Measurements from ENCODE around the gene ZBTB45. TPM values are rescaled to one million over a fixed set of nuclear protein-coding genes. Genes with fewer than 3 reads are reported as not detected.
"Not testable (repeated sequence)": the region's sequence is repeated elsewhere in the genome, so short reads cannot be mapped to it uniquely, and the experiment has no call there.

The ZBTB45 gene
- total RNA-seq, 1 donor, result 6.9 TPM

DNA sequence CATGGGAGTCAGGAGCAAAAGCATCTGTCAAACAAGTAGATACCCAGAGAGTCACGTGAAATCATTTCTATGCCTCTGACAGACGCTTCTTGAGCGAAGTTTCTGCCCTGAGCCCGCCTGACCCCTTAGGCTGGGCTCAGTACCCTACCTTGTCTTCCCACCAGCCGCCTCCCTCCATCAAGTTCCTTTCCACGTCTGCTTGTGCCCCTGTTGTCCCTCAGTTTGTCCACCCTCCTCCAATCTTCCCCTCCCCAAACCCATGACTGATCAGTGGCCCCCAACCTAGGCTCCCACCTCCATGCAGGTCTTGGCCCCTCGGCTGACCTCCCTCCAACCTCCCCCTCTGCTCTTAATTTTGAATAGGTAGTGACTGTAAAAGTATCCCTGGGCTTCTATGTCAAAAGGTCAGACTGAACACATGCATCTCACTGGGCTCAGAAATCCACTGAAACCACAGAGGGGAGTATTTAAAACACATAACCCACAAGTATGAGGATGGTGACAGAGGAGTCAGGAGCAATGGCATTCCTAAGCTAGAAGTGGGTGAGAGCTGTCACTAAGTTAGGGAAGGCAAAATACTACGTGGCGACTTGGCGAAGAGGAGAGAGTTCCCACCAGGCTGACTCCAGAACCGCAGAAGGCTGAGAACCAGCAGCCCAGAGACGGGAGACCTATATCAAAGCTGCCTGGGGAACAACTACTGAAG, 45.2 kb downstream of the ZBTB45 start:
- peak overlapping the region; percentile 95 for H3K4me2 ChIP-seq (ENCODE audit: insufficient read depth, low read length)
- peaks cover 18% of the 10 kb centered on the region for H3K4me1 ChIP-seq (ENCODE audit: insufficient read depth, low read length)
- TF ChIP-seq CTCF (IDR thresholded peaks at IDR 0.05; ENCODE audit: extremely low read depth, low read depth, low read length), result no peak

GRCh38 chr19:58473775-58474174, 45.8 kb downstream of the ZBTB45 start:
- peak overlapping the region; percentile 96 for H3K27ac ChIP-seq (ENCODE audit: low read depth, low read length)
- peaks cover 13% of the 10 kb centered on the region for H3K79me2 ChIP-seq (ENCODE audit: insufficient read depth, low read length)
- no peak for TF ChIP-seq CTCF (IDR thresholded peaks at IDR 0.05; ENCODE audit: extremely low read depth, low read depth, low read length)

More for the DNA sequence above, 45.2 kb downstream of the ZBTB45 start:
- peak overlapping the region; percentile 80 for H3K4me3 ChIP-seq (ENCODE audit: insufficient read depth, low read length)
- H3K79me2 ChIP-seq (ENCODE audit: insufficient read depth, low read length), result peaks cover 6% of the 10 kb centered on the region
- H3K27me3 ChIP-seq (ENCODE audit: insufficient read depth, low read length), result no peaks in the 10 kb centered on the region
- DNase-seq (ENCODE audit: insufficient read length, low spot score, missing footprints), result peak; percentile 96
- H3K27ac ChIP-seq (ENCODE audit: low read depth, low read length), result peak overlapping the region; percentile 96
- no peaks in the 10 kb centered on the region for H3K9me3 ChIP-seq (ENCODE audit: low read depth, low read length)
- H3K36me3 ChIP-seq (ENCODE audit: insufficient read depth, low read length), result peaks cover 15% of the 10 kb centered on the region
- no peak overlapping the region for H2AFZ ChIP-seq (ENCODE audit: low read length)
- H4K20me1 ChIP-seq (ENCODE audit: insufficient read depth, low read length), result peaks cover 6% of the 10 kb centered on the region

GRCh38 chr19:58471736-58472135, 47.9 kb downstream of the ZBTB45 start:
- Histone ChIP-seq H3K79me2 (ENCODE audit: insufficient read depth, low read length) (peaks cover 28% of the 10 kb centered on the region), H3K4me1 (ENCODE audit: insufficient read depth, low read length) (peaks cover 16% of the 10 kb centered on the region), H4K20me1 (ENCODE audit: insufficient read depth, low read length) (peaks cover 20% of the 10 kb centered on the region), H3K27ac (ENCODE audit: low read depth, low read length) (no peak overlapping the region), H3K27me3 (ENCODE audit: insufficient read depth, low read length) (no peaks in the 10 kb centered on the region), H3K4me2 (ENCODE audit: insufficient read depth, low read length) (no peak overlapping the region), H3K36me3 (ENCODE audit: insufficient read depth, low read length) (peaks cover 15% of the 10 kb centered on the region), H2AFZ (ENCODE audit: low read length) (no peak overlapping the region), H3K4me3 (ENCODE audit: insufficient read depth, low read length) (no peak overlapping the region), H3K9me3 (ENCODE audit: low read depth, low read length) (no peaks in the 10 kb centered on the region)
- DNase-seq (ENCODE audit: insufficient read length, low spot score, missing footprints), result no peak
- no peak for TF ChIP-seq CTCF (IDR thresholded peaks at IDR 0.05; ENCODE audit: extremely low read depth, low read depth, low read length)

More at GRCh38 chr19:58473775-58474174, 45.8 kb downstream of the ZBTB45 start:
- Histone ChIP-seq H3K9me3 (ENCODE audit: low read depth, low read length) (no peaks in the 10 kb centered on the region), H3K36me3 (ENCODE audit: insufficient read depth, low read length) (peaks cover 15% of the 10 kb centered on the region), H3K4me3 (ENCODE audit: insufficient read depth, low read length) (no peak overlapping the region), H2AFZ (ENCODE audit: low read length) (no peak overlapping the region), H3K4me2 (ENCODE audit: insufficient read depth, low read length) (no peak overlapping the region), H3K27me3 (ENCODE audit: insufficient read depth, low read length) (no peaks in the 10 kb centered on the region), H3K4me1 (ENCODE audit: insufficient read depth, low read length) (peaks cover 18% of the 10 kb centered on the region), H4K20me1 (ENCODE audit: insufficient read depth, low read length) (peaks cover 12% of the 10 kb centered on the region)
- DNase-seq (ENCODE audit: insufficient read length, low spot score, missing footprints), result no peak

DNA sequence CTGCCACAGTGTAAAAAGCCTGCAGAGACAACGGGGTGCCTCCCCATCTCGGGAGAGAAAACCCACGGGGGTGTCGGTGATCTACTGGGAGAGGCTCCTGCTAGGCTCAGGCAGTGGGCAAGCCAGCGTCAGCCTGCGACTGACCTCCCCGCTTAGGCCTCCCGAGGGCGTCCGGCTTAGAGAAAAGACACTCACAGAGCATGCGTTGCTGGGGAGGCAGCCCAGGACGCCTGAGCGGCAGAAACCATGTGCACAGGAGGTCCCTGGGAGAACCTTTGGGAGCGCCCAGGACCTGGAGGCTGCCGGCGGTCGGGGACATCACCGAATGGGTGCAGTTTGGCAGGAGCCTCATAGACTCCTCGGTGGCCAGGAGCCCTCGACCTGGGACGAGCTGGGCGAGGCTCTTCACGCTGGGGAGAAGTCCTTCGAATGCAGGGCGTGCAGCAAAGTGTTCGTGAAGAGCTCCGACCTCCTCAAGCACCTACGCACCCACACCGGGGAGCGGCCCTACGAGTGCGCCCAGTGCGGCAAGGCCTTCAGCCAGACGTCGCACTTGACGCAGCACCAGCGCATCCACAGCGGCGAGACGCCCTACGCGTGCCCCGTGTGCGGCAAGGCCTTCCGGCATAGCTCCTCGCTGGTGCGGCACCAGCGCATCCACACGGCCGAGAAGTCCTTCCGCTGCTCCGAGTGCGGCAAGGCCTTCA, 48.6 kb downstream of the ZBTB45 start:
- not testable (repeated sequence) for H3K27ac ChIP-seq (ENCODE audit: low read depth, low read length); H3K27me3 ChIP-seq (ENCODE audit: insufficient read depth, low read length); H3K4me2 ChIP-seq (ENCODE audit: insufficient read depth, low read length); H3K9me3 ChIP-seq (ENCODE audit: low read depth, low read length); H2AFZ ChIP-seq (ENCODE audit: low read length); H3K4me3 ChIP-seq (ENCODE audit: insufficient read depth, low read length); DNase-seq (ENCODE audit: insufficient read length, low spot score, missing footprints)
- Histone ChIP-seq H3K36me3 (ENCODE audit: insufficient read depth, low read length) (peaks cover 15% of the 10 kb centered on the region), H4K20me1 (ENCODE audit: insufficient read depth, low read length) (peaks cover 20% of the 10 kb centered on the region), H3K4me1 (ENCODE audit: insufficient read depth, low read length) (peaks cover 19% of the 10 kb centered on the region), H3K79me2 (ENCODE audit: insufficient read depth, low read length) (peaks cover 28% of the 10 kb centered on the region)
